A549 (cell line): Measurements from ENCODE around the gene LMF1. TPM values are rescaled to one million over a fixed set of nuclear protein-coding genes. Genes with fewer than 3 reads are reported as not detected.

Experiments
- ATAC-seq, 2 experiments: fragments of 200-7000 bp in 1 of 2; fragments of >200 bp in 1 of 2; cut with Nextera tagmentation in 1 of 2; cut with Tn5 transposase in 1 of 2; 3 replicates each; pipeline versions ENCODE4 v1.8.0 to v1.9.1; 2018 to 2020; ENCODE audit warnings: mild to moderate bottlenecking in 1 of 2, moderate library complexity in 1 of 2
- CTCF ChIA-PET: fragments of 300-600 bp; sonication (Branson Sonifier 250); formaldehyde crosslinking; extraction: SDS; loops from one replicate; lab custom pipeline; 2021; ENCODE audit warnings: antibody characterized with exemption, inconsistent platforms; lab: Yijun Ruan, JAX
- POLR2A ChIA-PET: fragments of 350-600 bp; formaldehyde crosslinking; extraction: SDS; loops from one replicate; lab custom pipeline; 2021; ENCODE audit warnings: antibody characterized with exemption, inconsistent platforms; lab: Yijun Ruan, JAX
- DNase-seq, 2 experiments: peaks; one replicate each; pipeline versions ENCODE4 v3.0.0 to v3.0.0-alpha.2; 2011 to 2016; ENCODE audit warnings: low read depth in 1 of 2, low spot score in 1 of 2
- FAIRE-seq: peaks from 2 replicates; lab custom pipeline; 2011; peaks lifted over from hg19 to GRCh38; lab: Jason Lieb, UNC
- H3K27ac ChIP-seq, 2 experiments: fragments of >200 bp; sonication (Bioruptor Twin); formaldehyde crosslinking; 3 replicates each; pipeline ENCODE4 v1.5.1; 2016 to 2017
- H3K4me1 ChIP-seq: fragments of >200 bp; sonication (Bioruptor Twin); formaldehyde crosslinking; 3 replicates; pipeline ENCODE4 v1.6.1; 2016
- H3K4me2 ChIP-seq: fragments of >200 bp; sonication (Bioruptor Twin); formaldehyde crosslinking; 3 replicates; pipeline ENCODE4 v1.6.1; 2016
- H3K4me3 ChIP-seq: fragments of >200 bp; sonication (Bioruptor Twin); formaldehyde crosslinking; 3 replicates; pipeline ENCODE4 v1.5.1; 2016
- H3K9me3 ChIP-seq: fragments of >200 bp; sonication (Bioruptor Twin); formaldehyde crosslinking; 3 replicates; pipeline ENCODE4 v1.6.1; 2016
- CBX8 ChIP-seq: fragments of 200-600 bp; sonication (generic); IDR thresholded peaks from 2 replicates; pipeline ENCODE4 v1.6.1; 2016
- EHF ChIP-seq: fragments of 250-450 bp; sonication (Bioruptor Pico); IDR thresholded peaks from 2 replicates; pipeline ENCODE4 v1.5.0; 2020; ENCODE audit warnings: mild to moderate bottlenecking
- GATA3 ChIP-seq: IDR thresholded peaks from 2 replicates; pipeline ENCODE4 v1.6.1; 2012; ENCODE audit warnings: borderline replicate concordance
- HMGXB4 ChIP-seq: fragments of 250-450 bp; sonication (Bioruptor Pico); IDR thresholded peaks from 2 replicates; pipeline ENCODE4 v1.5.0; 2021; ENCODE audit warnings: mild to moderate bottlenecking, moderate library complexity, borderline replicate concordance
- HOXA7 ChIP-seq: fragments of 250-450 bp; sonication (Bioruptor Pico); IDR thresholded peaks from 2 replicates; pipeline ENCODE4 v1.5.0; 2020; ENCODE audit warnings: mild to moderate bottlenecking, moderate library complexity
- HOXB5 ChIP-seq: fragments of 250-450 bp; sonication (Bioruptor Pico); IDR thresholded peaks from 2 replicates; pipeline ENCODE4 v1.5.0; 2020; ENCODE audit warnings: mild to moderate bottlenecking, moderate library complexity
- JUN ChIP-seq, 2 experiments: fragments of >200 bp; sonication (Bioruptor Twin); formaldehyde crosslinking; IDR thresholded peaks; 2 replicates in 1 of 2; 3 replicates in 1 of 2; pipeline ENCODE4 v1.6.1; 2016 to 2017
- KDM5A ChIP-seq: fragments of 200-600 bp; sonication (generic); IDR thresholded peaks from 2 replicates; pipeline ENCODE4 v1.6.1; 2016; ENCODE audit warnings: antibody characterized with exemption, mild to moderate bottlenecking
- MAX ChIP-seq: IDR thresholded peaks from 2 replicates; pipeline ENCODE4 v1.6.1; 2012
- MAZ ChIP-seq: fragments of 150-350 bp; IDR thresholded peaks from 2 replicates; pipeline ENCODE4 v1.6.1; 2014; ENCODE audit warnings: antibody characterized with exemption, low read depth, low read length, borderline replicate concordance
- NFE2L2 ChIP-seq: fragments of 150-350 bp; conservative IDR thresholded peaks from 2 replicates; pipeline ENCODE4 v1.6.1; 2014; ENCODE audit warnings: low read length
- NR3C1 ChIP-seq: fragments of >200 bp; sonication (Bioruptor Twin); formaldehyde crosslinking; IDR thresholded peaks from 3 replicates; pipeline ENCODE4 v1.6.1; 2017
- PBX3 ChIP-seq: IDR thresholded peaks from 2 replicates; pipeline ENCODE4 v1.6.1; 2012
- POLR2AphosphoS2 ChIP-seq: conservative IDR thresholded peaks from 2 replicates; pipeline ENCODE4 v1.6.1; 2012; ENCODE audit warnings: low read length, improper control_type of control experiment, inconsistent platforms
- RAD21 ChIP-seq, 2 experiments: fragments of >200 bp in 1 of 2; sonication (Bioruptor Twin) in 1 of 2; formaldehyde crosslinking in 1 of 2; IDR thresholded peaks in 1 of 2; conservative IDR thresholded peaks in 1 of 2; 2 replicates in 1 of 2; 3 replicates in 1 of 2; pipeline ENCODE4 v1.6.1; 2012 to 2018; ENCODE audit warnings: inconsistent platforms in 1 of 2
- RARB ChIP-seq: fragments of 250-450 bp; sonication (Bioruptor Pico); IDR thresholded peaks from 2 replicates; pipeline ENCODE4 v1.8.0; 2021; ENCODE audit warnings: mild to moderate bottlenecking, moderate library complexity
- RFX5 ChIP-seq: fragments of 450-650 bp; IDR thresholded peaks from 2 replicates; pipeline ENCODE4 v1.7.1; 2014; ENCODE audit warnings: antibody characterized with exemption, mild to moderate bottlenecking, moderate library complexity
- SMC3 ChIP-seq: fragments of >200 bp; sonication (Bioruptor Twin); formaldehyde crosslinking; IDR thresholded peaks from 3 replicates; pipeline ENCODE4 v1.6.1; 2018; ENCODE audit warnings: inconsistent platforms
- TP53 ChIP-seq: fragments of 250-450 bp; sonication (Bioruptor Pico); IDR thresholded peaks from 2 replicates; pipeline ENCODE4 v1.5.0; 2021; ENCODE audit warnings: mild to moderate bottlenecking, moderate library complexity
- USF2 ChIP-seq: fragments of 450-650 bp; IDR thresholded peaks from 2 replicates; pipeline ENCODE4 v1.6.1; 2014; ENCODE audit warnings: antibody characterized with exemption
- ZFP36 ChIP-seq: fragments of 450-650 bp; IDR thresholded peaks from 2 replicates; pipeline ENCODE4 v1.6.1; 2014; ENCODE audit warnings: borderline replicate concordance; ENCODE audit not compliant: partially characterized antibody
- ZSCAN20 ChIP-seq: fragments of 250-450 bp; sonication (Bioruptor Pico); IDR thresholded peaks from 2 replicates; pipeline ENCODE4 v1.8.0; 2022; ENCODE audit warnings: mild to moderate bottlenecking, moderate library complexity
- WGBS: methylation state at CpG from one replicate; pipeline ENCODE4 v1.1.6; 2017; ENCODE audit errors: missing lambda C conversion rate; 5-methylcytosine and 5-hydroxymethylcytosine counted together
- polyA plus RNA-seq, 4 experiments: library from polyadenylated mRNA; depleted of rRNA in 3 of 4; stranded (reverse); fragments of >200 nt; fragmentation: RNase III in 1 of 4; extraction: RNeasy Plus Mini Kit Qiagen cat#74134 plus additional on column Dnase treatment in 1 of 4; gene quantifications; 2 replicates in 3 of 4; 3 replicates in 1 of 4; pipeline ENCODE4 v1.2.3, GENCODE V29; 2011 to 2017

LMF1 gene
- polyA plus RNA-seq, 2 of the 4 experiments (the other 2 are of a cell fraction): 8.8 to 10.9 TPM

- TF ChIP-seq RFX5 (no peak), MAX (no peak), NFE2L2 (no peak), JUN (IDR thresholded peaks at IDR 0.05) (no peak), EHF (CRISPR knock-in tag) (no peak)
- H3K4me3 ChIP-seq: no peak overlapping the region
- no peaks in the 10 kb centered on the region for H3K9me3 ChIP-seq
- H3K27ac ChIP-seq: no peak overlapping the region
- DNase-seq (no peak), ATAC-seq (no peak), FAIRE-seq (no peak)
- WGBS: 76% methylated on average over 8 of the region's 8 CpGs
- 0 out of 3 replicates have a peak, but pooled peaks cover 3% of the 10 kb centered on the region for H3K4me1 ChIP-seq
- POLR2A ChIA-PET: no interaction called here
- no peak overlapping the region for H3K4me2 ChIP-seq
- CTCF ChIA-PET: interaction anchor here (6.4 kb wide), 1 partner anchor 85 kb away, joined by 37 read pairs; no protein-coding TSS in a partner anchor
Observed at GRCh38 chr16:971981-972315, 1.2 kb upstream of the LMF1 start.

GRCh38 chr16:971582-971905 lies 760 bp upstream of the LMF1 start:
- peak in 1 of 2 experiments; percentile 1; a peak in 2 of 6 replicates for ATAC-seq
- no peak for DNase-seq
- Histone ChIP-seq H3K27ac (no peak overlapping the region; a peak in 1 of 6 replicates), H3K4me3 (no peak overlapping the region; the same call in 2 of the 3 replicates), H3K4me2 (peak overlapping the region; percentile 82; the same call in 1 of the 3 replicates), H3K9me3 (peaks cover 2% of the 10 kb centered on the region; the same call in 1 of the 3 replicates), H3K4me1 (0 out of 3 replicates have a peak, but pooled peaks cover 3% of the 10 kb centered on the region)
- ChIA-PET CTCF (interaction anchor here (6.4 kb wide), 1 partner anchor 85 kb away, joined by 37 read pairs; no protein-coding TSS in a partner anchor), POLR2A (no interaction called here)
- FAIRE-seq: no peak
- TF ChIP-seq KDM5A (no peak), RAD21 (conservative IDR thresholded peaks at IDR 0.05 in 1 of 2, IDR thresholded peaks at IDR 0.05 in 1 of 2) (no peak), ZFP36 (no peak), POLR2AphosphoS2 (no peak), PBX3 (no peak), NR3C1 (no peak), CBX8 (no peak)
- 82% methylated on average over 5 of the region's 5 CpGs for WGBS

GRCh38 chr16:970386-970765 lies 408 bp downstream of the LMF1 start:
- POLR2A ChIA-PET: interaction anchor here (0.9 kb wide), 1 partner anchor 27 kb away, joined by 4 read pairs; no protein-coding TSS in a partner anchor
- WGBS: 4% methylated on average over 14 of the region's 42 CpGs
- Histone ChIP-seq H3K4me3 (peak overlapping the region; percentile 97), H3K4me1 (0 out of 3 replicates have a peak, but pooled peaks cover 3% of the 10 kb centered on the region)
- no peak for TF ChIP-seq USF2
- TF ChIP-seq HOXB5: no peak
- TF ChIP-seq GATA3: no peak
- TF ChIP-seq EHF (CRISPR knock-in tag): no peak
- TF ChIP-seq ZSCAN20 (CRISPR knock-in tag): no peak
- no peak for TF ChIP-seq RARB (CRISPR knock-in tag)
- TF ChIP-seq MAZ: no peak
- TF ChIP-seq TP53 (CRISPR knock-in tag): no peak
- TF ChIP-seq HMGXB4 (CRISPR knock-in tag): no peak
- no peak for TF ChIP-seq SMC3
- no peak for TF ChIP-seq HOXA7 (CRISPR knock-in tag)
- TF ChIP-seq, all 56 proteins: peak for 0
- no peak for FAIRE-seq
- CTCF ChIA-PET: interaction anchor here (0.6 to 1.1 kb wide), 3 partner anchors 85 to 109 kb away, joined by 3 to 6 read pairs (median 4); no protein-coding TSS in a partner anchor
- peak; percentile 37 to 57 for ATAC-seq
- Histone ChIP-seq H3K9me3 (peaks cover 12% of the 10 kb centered on the region), H3K4me2 (peak overlapping the region; percentile 82), H3K27ac (peak overlapping the region; percentile 95 to 96)
- peak in 1 of 2 experiments; percentile 19 for DNase-seq
